GM15510 (cell line): Measurements from ENCODE around the gene APOL2.

Experiments
- POLR2A ChIP-seq: IDR thresholded peaks from 3 replicates; pipeline ENCODE4 v1.6.1; 2011; ENCODE audit warnings: borderline replicate concordance; ENCODE audit not compliant: insufficient read length; ENCODE audit errors: extremely low read depth

The APOL2 gene

DNA sequence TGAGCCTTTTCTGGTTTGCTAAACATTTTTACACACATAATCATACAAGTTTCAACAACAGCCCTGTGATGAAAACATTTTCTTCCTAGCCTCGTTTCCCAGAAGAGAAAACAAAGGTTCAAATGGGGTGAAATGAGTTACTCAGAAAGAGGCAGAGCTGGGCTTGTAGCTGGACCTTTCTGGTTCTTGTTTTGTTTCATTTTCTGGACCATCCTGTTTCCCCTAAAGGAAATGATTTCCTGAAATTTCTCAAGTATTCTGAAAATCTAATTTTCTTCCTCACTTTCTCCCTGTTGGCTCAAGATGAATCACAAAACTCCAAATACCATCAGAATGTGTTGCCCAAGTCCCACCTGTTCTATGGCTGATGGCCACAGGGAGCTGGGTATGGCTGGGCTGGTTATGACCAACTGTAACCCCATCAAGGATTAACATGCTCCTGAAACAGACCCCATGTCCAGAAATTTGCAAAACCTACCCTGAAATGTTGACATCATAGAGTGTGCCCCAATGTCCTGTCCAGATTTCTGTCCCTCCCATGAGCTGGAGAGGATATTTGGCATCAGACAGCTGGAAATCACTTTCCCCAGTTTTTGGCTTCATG lies 31.1 kb downstream of the APOL2 start:
- no peak for TF ChIP-seq POLR2A

DNA sequence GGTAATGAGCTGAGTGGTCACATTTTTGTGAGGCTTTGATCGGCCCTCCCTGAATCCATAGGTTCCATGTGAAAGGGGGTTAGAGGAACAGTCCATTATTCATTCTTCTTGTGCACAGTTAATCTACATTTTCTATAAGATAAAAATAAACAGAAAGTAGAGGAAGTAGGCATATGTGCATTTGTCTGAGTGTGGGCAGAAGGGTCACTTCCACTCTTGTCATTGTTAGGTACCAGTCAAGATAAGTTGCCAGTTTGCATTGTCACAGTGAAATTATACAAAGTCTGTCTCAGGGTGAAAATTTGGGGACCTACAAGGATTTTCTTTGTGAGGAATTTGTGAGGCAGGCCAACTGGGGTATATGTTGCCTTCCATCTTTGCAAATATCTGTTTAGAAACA lies 33.1 kb downstream of the APOL2 start:
- TF ChIP-seq POLR2A = no peak

DNA sequence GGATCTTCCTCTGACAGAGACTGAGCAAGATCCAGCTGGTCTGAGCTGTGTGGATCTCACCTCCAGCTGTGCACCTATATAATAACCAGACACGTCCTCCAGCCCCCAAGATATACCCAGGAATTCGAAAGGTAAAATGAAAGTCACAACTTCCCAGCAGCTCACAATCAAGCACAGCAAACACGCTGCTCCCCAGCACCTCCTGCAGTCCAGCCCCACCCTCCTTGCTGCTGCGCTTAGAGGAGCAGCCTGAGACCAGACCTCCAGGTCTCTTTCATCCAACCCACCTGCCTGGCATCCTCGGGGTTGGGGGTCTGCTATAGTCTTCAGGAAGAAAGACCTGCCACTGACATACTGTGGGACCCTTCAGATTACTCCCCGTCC lies 34.7 kb downstream of the APOL2 start:
- TF ChIP-seq POLR2A = no peak

DNA sequence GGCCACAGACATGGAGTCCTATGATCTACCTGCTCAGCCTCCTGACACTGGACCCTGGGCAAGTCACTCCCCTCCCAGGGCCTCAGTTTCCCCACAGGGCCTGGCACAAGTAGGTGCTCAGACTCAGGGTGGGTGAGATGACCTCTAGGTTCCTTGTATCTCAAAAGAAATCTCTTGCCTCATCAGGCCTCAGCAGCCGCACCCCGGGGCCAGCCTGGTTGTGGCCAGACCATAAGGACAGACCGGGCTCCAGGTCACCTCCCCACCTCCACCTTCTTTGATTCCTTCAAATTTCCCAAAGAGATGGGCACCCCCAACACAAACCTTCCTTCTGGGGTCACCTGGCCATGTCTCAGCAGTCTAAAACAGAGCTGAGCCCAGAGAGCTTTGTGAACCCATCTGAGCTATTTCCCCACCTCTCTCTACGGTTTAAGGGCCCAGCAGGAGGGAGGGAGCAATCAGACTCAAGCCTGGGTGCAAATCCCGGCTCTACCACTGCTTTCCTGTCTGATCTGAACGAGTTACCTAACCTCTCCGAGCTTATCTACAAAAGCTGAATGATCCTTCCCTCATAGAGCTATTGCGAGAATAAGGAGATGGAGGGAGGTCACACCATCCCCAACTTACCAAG lies 35.2 kb downstream of the APOL2 start:
- no peak for TF ChIP-seq POLR2A

DNA sequence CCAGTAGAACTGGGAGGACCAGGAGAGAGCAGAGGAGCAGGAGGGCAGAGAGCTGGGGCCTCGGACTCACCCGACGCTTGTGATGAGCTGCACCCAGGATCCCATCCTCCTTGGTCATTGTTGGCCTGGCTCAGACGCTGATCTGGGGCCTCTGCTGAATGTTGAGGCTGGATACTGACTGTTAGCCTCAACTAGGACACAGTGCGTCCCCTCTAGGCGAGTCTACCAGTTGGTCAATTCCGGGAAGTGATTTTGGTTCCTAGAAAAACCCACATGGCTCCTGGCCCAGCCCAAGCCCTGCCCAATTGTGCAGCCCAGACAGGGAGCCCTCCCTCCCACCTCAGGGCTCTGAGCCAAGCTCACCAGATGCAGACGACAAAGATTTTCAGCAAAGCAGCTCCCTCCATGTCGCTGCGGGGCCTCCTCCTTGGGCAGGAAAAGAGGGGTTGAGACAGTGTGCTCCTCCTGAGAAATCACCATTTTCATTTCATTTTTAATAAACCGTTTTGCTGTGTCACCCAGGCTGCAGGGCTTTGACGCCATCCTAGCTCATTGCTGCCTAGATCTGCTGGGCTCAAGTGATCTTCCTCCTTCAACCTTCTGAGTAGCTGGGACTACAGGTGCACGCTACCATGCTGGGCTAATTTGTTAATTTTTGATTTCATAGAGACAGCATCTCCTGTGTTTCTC lies 37.6 kb downstream of the APOL2 start, which contains the start of gene APOL4:
APOL4 (minus strand) TSS at position 180 of the 690 bp plus-strand sequence; CDS start at position 105, 75 bp downstream.
- TF ChIP-seq POLR2A = no peak

DNA sequence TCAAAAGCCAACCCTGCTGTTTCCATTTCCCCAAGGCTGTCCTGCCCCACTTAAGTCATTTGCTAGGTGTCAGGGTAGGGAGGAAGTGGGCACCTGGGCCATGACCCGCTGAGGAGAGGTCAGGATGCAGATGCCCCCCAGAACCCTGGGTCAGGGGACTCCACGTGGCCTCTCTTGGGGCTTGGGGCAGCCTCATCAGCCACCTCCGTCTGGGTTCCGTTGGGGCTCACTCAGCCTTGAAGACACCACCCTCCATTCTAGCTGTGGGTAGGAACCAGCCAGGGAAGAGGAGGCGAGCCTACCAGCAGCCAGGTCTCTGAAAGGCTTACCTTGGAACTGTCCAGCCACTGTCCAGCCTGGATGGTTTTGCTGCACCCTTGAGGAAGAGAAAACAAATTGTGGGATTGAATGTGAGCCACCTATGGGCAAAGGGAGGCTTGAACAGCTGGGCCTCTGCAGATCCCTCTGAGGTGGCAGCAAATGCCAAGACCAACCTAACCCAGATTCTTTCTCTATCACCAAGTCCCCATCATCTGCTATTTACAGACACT lies 40.3 kb downstream of the APOL2 start:
- TF ChIP-seq POLR2A = no peak

DNA sequence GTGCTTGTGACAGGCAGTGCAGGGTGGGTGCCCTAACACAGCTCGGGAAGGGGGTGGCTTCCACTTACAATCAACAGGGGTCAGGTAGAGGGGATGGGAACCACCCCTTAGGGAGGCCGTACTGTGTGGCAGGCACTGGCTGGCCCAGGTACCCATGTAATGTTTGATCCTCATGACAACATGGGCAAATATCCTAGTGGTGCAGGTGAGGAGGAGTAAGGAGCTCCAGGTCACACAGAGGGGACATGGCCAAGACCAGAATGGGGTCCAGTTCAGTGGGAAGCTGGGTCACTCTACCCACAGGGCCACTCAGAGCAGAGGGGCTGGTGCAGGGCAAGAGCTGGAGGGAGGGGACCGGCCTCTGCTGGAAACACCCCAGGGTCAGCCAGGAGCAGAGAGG lies 40.8 kb downstream of the APOL2 start:
- no peak for TF ChIP-seq POLR2A

DNA sequence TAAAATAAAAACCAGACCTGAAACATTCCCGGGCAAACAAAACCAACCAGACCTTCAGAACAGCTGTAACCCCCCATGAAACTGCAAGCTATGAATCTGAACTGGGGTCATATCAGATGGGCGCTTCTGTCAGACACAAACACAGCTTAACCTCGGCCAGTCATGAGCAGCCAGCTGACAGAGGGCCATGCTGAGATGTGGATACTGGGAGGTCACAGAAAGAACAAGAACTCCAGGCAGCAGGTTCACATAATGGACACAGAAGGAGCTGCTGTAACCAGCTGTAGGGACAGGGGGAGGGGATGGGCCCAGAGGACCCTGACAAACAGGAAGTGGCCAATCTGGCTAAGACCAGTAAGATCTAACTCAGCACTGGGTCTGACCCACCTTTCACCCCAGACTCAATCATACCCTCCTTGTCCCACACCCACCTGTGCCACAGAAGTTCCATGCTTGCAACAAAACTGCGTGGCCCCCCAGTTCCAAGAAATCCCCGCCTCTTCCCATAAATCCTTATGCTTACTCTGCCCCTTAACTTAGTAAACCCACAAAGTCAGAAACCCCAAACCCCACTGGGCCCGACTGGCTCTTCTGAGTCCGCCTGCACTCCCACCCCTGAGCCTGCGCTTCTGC lies 41.7 kb downstream of the APOL2 start:
- no peak for TF ChIP-seq POLR2A

DNA sequence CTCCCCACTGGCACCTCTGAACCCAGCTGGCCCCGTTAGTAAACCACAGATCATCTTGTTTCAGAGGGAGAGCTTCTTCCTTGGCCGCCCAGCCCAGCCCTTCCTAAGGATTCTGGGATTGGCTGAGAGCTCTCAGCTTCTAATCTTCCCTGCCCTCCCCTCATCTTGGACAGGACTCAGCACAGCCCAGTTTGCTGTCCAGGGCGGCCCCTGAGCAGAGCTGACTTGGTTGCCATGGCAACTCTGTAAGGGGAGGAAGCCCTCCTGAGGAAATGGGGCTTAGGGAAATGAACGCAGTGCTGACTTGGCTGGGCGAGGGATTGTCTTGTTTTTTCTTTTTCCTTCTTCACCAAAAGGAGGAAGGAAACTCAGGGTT lies 42.3 kb downstream of the APOL2 start:
- TF ChIP-seq POLR2A = no peak

DNA sequence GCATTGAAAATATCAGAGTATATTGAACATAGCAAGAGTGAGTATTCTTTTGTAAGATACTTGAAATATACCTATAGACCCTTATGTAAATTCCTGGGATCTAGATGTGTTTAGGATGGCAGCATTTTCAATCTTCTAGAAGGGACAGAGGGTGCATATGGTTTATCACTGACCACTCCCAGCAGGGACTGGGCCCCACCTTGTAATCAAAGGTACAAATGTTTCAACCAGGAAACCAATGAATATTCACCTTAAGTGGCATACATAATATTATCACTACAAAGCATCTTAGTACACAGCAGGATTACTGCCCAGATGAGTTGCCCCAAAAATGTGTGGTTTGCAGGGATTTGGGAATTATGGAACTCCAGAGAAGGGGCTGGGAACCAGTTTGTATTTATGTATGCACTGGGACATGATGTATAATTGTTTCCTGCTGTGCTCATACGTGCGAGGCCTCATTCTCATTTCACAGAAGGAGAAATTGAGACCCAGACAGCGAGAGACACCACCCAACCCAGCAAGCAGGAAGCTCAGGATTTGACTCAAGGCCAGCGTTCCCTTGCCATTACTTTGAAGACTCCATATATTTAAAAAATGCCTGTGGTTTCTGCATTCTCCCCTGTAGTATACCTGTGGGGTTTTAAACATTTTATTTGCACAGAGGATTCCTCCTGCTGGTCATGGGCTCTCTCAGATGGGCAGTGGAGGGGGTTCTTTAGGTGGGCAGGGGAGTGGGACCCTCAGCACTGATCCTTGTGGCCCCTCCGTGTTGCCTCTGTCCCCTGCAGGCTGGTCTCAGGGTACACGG lies 42.9 kb downstream of the APOL2 start:
- no peak for TF ChIP-seq POLR2A

DNA sequence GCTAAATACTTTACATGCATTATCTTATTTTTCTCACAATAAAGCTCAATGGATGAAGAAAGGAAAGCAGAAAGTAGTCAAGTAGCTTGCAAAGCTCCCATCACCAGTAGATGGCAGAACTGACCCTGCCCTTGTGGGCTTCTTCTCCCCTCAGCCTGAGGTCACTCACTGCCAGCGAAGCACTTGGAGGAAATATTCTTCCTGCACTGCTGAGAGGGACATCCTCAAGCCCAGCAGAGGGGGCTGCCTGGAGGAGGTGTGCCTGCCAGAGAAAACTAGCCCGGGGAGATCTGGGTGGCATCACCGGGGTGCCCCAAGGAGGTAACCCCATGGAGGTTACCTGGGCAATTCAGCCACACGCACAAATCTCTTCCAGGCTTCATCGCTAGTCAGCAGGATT lies 44.4 kb downstream of the APOL2 start:
- no peak for TF ChIP-seq POLR2A

DNA sequence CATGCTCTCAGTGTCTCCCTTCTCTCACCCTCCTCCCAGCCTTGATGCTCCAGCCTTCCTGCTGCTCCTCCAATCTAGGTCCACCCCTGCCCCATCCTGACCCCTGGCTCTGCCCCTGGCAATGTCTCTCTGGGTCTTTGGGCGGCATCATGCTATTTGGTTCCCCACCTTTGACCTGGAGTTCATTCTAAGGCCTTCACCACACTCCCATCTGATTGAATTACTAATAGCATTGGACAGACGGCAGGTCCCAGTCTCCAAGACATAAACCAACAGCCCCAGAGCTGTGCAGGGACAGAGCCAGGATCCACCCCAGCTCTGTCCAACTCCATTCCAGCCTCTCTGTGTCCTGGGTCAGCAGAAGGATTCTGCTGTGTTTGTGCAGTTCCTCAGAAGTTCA lies 44.9 kb downstream of the APOL2 start:
- no peak for TF ChIP-seq POLR2A

DNA sequence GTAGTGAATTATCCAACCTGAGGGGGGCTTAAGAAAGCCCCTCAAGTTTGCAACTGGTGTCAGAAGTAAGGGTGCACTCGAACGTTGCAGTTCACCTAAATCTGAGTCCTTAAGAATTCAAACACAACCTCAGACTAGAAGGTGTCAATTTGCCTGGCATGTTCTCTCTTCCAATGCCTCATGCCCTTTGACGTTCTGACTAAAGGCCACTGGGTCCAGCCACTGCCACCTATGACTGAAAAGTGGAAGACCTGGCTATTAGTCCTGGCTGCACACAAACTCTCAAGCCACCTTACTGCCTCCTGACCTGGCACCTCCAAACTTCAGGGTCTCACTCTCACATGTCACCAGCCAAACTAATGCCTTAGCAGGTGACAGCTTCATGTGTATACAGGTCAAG lies 45.8 kb downstream of the APOL2 start:
- TF ChIP-seq POLR2A = no peak

DNA sequence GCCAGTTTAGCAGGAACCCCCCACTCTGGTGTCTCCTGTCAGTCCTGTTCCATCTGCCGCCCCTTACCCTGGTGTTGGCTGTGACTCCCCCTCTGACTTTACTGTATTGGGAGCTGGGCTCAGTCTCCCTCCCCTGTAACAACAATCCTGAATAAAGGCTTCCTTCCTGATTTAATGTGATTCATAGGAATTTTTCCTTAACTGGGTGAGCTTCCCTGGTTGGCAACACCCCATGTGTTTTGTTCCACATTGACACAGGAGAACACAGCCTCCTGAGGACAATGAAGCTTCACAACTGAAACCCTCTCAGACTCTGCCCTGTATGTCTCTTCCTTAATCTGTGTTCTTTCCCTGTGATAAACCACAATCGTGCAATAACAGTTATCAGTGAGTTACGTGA lies 46.2 kb downstream of the APOL2 start:
- TF ChIP-seq POLR2A = no peak
